A549 treated with DMSO at 1 μM for 4 hours (cell line): ENCODE results near the gene CEP95. TPM values are rescaled to one million over a fixed set of nuclear protein-coding genes. Genes with fewer than 3 reads are reported as not detected.

Source experiments
- total RNA-seq: library from RNA; stranded (reverse); fragments of 200-300 nt; extraction: Qiagen RNA extraction; gene quantifications from 5 replicates; pipeline ENCODE4 v1.2.3, GENCODE V29; 2022; ENCODE audit warnings: low read depth

Gene CEP95, protein sequence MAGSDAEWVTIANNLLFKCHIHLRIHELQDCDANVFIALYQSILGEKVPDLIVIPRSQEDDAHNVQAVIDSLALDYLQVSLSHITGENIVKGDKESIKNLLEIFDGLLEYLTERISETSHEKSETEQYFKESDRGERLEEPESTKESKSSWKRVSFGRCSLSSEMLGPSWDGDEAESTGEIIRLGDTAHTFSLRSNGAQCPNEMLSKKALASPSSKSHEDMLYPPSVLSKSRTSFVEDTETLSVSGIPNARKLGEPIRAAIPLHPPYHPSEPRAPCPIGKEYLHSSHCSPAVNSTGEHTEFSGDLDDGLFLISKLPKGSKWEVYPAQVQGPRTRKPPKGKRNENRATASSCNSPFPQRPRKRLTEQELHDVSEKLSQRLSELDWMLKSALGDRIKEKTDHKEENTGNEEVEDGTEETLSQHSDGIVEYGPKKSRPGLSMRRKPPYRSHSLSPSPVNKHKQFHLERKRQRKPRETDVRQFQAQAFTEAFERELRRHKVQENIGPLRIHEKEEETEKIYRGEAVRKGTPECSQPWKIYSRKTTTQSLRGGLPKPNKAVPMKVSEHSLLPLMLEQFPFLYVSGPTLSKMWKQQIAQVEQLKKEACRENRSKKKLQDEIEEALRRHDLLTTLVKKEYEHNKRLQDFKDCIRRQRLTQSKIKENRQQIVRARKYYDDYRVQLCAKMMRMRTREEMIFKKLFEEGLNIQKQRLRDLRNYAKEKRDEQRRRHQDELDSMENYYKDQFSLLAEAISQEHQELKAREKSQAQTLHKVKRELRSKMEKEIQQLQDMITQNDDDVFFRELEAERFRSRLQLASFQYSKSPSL
- 29.1 to 34.1 TPM (median 30.8 TPM) in 5 replicates for total RNA-seq

GRCh38 chr17:64506576-64507412 lies at the start of gene CEP95:
TSS of gene CEP95 (plus strand) at chr17:64506977. CDS start at chr17:64507098, 121 bp downstream.

DNA sequence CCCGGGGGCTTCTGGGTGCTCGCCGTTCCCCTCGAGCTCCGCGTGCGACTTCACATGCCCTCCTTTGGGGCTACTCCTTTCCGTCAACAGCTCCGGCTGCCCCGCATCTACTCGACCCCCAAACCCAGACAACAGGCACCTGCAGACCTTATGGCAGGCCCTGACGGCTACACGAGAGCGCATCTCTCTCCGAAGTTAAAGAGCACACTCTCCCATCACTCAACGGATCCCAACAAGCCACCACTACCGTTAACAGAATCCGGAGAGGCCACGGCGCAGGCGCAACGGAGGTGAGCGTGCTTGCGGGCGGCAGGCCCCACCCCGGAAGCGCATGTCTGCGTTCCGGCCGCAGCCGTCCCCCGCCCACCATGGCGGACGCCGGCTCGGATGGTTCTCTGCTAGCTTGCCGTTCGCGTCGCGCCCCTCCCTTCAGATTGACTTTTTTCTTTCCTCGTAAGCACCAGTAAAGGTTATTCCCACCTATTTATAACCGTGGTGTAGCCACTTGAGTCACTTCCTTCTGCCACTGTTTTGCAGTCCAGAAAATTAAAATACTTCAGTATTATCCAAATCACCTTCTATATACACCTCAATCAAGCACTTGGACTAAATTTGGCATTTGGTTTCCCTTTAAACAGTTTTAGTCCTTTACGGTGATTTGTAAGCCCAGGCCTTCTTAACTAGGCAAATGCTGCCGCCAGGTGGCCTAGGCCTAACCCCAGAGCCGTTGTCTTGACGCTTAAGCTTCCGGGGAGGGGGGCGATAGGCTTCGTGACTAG lies 9.8 kb upstream of the CEP95 start, which contains the start of gene POLG2:
TSS of gene POLG2 (minus strand) at position 269 of the 779 bp plus-strand sequence. CDS start at position 183, 86 bp downstream.

DNA sequence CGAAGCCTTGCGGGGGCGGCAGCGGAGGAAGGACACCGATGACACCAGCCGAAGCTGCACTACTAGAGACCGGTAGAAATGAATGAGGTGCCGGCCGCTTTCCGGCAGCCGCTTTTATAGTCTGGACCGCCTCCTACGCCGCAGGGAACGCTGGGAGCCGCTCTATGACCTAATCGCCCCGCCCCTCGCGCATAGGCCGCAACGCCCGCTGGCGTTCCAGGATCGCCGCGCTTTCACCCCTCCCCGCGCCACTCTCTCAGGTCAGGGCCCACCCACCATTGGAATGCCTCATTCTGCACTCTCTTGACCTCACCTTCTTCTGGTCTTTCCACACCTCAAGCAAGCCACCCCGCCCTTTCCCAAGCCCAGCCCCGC lies 589 bp upstream of the CEP95 start, which contains the start of gene DDX5:
TSS of gene DDX5 (minus strand) at position 89 of the 375 bp plus-strand sequence. CDS start 170 bp downstream, outside the sequence.

Other genes with a start within 250 kb of the CEP95 start
- 10.1 to 12.7 TPM (median 12.5 TPM) in 5 replicates for gene TEX2, start 243.7 kb upstream of the CEP95 start, total RNA-seq
- gene PECAM1, start 116.1 kb upstream of the CEP95 start, total RNA-seq = 0.03 to 0.08 TPM (median 0.07 TPM) in 5 replicates
- gene MILR1, start 57.9 kb upstream of the CEP95 start, total RNA-seq = 1.7 to 2.8 TPM (median 1.9 TPM) in 5 replicates
- gene POLG2, start 9.9 kb upstream of the CEP95 start, total RNA-seq = 16.1 to 22.0 TPM (median 18.6 TPM) in 5 replicates
- 608 to 1,166 TPM (median 645 TPM) in 5 replicates for gene DDX5, start 688 bp upstream of the CEP95 start, total RNA-seq
- 29.8 to 36.8 TPM (median 35.9 TPM) in 5 replicates for gene SMURF2, start 155.3 kb downstream of the CEP95 start, total RNA-seq